ENCODE data around the gene DDX23.

Gene DDX23

DNA sequence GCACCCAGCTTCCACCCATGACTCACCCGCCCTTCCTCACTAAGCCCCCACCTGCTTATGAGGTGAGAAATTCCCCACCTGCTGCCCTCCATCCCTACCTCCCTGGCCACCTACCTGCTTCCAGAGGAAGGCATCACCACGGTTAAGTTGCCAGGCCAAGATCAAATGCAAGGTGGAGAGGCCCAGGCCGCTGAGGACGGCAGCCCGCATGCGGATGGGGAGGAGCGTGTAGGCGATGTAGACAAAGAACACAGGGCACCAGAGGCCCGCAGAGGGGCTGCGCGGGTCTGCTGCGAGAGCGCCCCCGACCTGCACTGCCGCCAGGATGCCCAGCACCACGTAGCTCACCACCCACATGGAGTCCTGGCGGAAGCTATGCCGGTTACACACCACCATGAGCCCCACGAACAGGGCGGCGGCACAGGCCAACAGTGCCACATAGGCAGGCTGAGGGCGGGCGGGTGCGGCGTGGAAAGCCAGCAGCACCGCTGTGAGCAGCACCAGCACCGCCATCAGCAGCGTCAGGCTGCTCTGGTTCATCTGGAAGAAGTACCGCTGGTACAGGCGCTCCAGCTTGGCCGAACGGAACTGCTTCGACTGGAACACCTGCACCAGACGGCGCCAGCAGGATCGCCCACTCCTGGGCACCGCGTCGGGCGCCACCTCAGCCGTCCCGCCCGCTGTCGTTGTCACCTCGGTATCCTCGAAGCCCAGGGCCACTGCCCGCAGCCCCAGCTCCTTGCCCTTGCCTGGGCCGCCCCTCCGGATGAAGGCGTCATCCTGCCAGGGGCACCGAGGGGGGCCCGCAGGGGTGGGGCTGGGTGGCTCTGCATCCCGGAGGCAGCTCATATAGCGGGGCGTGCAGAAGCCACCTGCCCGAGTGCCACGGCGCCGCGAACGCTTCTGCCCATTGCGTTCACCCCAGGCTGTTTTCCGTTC, 69.2 kb downstream of the DDX23 start:
- in situ Hi-C loops (cut with HindIII; ENCODE audit: low pct_ligation_motif_present, low pct_unique_long_range_greater_than_20kb, low sequenced_read_pairs) = no loop called here
- DNase-seq = no peak

DNA sequence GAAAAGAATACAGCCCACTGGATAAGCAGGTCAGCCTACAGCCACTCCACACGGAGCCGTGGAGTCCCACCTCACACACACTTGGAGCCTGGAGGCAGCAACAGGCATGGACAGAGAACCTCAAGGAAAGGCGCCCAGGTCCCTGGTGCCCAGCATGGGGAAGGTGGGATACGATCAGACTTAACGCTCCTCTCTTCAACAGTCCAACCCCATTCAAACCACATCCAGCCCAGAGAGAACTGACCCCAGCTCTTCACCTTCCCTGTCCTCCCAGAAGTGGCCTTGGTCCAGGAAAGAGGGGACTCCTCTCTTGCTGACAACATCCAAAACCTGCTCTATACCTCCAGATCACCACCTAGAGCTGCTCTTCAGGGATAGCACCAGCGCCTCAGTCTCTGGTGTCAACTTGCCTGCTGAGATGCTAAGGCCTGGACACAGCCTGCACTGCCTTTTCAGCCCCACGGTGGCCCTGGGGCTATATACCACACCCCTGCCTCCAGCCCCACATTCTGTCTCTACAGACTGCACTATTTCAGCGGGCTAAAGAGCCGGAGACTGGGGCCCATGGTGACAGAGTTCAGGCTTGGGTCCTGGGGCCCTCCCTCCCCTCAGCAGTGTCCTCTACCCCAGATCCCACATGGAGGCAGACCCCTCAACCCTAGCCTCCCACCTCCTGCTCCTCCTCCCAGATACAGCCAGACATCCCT, 70.1 kb downstream of the DDX23 start:
- DNase-seq = no peak
- in situ Hi-C loops (cut with HindIII; ENCODE audit: low pct_ligation_motif_present, low pct_unique_long_range_greater_than_20kb, low sequenced_read_pairs) = no loop called here

DNA sequence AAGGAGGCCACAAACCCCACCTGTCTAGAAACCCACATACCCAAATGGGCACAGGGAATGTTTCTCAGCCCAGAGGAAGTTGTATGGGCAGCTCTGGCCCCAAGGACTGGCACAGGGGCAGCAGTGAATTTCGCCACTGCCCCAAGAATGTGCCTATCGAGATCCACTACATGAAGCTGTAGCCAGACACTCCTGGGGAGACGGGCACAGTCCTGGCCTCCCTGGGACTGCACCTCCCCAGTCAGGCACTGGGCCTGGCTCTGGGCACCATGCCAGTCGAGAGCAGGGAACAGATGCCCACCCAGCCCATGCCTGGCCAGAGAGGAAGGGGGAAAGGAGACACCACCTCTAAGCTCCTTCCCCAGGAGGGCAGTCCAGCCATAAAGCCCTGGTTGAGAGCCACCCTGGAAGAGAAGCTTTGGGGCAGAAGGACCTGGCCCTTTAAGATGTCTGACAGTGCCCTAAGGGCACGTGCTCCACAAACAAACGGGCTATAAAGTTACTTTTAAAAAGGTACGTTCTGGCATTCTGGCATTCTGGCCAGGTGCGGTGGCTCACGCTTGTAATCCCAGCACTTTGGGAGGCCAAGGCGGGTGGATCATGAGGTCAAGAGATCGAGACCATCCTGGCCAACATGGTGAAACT, 71.5 kb downstream of the DDX23 start:
- in situ Hi-C loops (cut with HindIII; ENCODE audit: low pct_ligation_motif_present, low pct_unique_long_range_greater_than_20kb, low sequenced_read_pairs) = no loop called here
- DNase-seq = no peak

DNA sequence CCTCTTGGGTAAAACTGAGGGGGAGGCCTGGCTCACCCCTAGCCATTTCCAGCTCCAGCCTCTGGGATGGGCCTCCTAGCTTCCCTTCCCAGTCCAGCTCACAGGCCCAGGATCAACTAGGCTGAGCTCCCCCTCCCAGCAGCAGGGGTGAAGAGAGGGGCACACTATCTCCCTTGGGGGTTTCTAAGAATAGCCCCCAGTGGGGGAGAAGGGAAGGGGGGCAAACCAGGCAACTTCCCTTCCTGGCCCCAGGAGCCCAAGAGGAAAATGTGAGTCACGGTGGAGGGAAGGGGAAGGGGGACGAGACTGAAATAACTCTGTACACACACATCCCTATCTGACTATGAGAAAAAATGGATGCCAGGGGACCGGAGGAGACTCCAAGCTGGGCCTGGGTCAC, 72.1 kb downstream of the DDX23 start:
- no peak for DNase-seq
- in situ Hi-C loops (cut with HindIII; ENCODE audit: low pct_ligation_motif_present, low pct_unique_long_range_greater_than_20kb, low sequenced_read_pairs) = no loop called here
